ENCODE results near the gene EPHA1.

EPHA1 gene

DNA sequence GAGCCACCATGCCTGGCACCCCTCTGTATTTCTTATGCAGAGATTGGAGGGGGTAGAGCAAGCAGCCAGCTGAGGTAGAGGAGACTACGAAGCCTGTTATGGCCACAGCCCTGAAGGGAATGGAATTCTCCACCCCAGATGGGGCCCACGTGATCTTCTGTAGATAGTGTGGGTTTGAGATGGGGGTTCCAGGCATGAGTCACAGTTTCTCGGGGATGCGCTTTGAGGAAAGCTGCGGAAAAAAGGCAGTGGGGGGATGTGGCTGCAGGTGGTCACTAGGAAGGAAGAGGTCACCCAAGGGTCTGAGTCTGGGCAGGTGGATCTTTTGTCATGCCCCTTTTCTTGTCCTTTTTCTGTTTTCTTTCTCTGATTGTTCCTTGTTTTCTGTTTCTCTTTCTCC is 57.6 kb downstream of the EPHA1 start:
- ChIA-PET POLR2A (no interaction called here), CTCF (no interaction called here)
- no peak for DNase-seq (ENCODE audit: extremely low spot score)
- TF ChIP-seq ELF4 (IDR thresholded peaks at IDR 0.05), result no peak
- TF ChIP-seq SUZ12 (IDR thresholded peaks at IDR 0.05), result no peak
- TF ChIP-seq L3MBTL2 (conservative IDR thresholded peaks at IDR 0.05), result no peak
- no peak for TF ChIP-seq FOXA1 (IDR thresholded peaks at IDR 0.05)
- TF ChIP-seq LEF1 (IDR thresholded peaks at IDR 0.05; ENCODE audit: borderline replicate concordance), result no peak

DNA sequence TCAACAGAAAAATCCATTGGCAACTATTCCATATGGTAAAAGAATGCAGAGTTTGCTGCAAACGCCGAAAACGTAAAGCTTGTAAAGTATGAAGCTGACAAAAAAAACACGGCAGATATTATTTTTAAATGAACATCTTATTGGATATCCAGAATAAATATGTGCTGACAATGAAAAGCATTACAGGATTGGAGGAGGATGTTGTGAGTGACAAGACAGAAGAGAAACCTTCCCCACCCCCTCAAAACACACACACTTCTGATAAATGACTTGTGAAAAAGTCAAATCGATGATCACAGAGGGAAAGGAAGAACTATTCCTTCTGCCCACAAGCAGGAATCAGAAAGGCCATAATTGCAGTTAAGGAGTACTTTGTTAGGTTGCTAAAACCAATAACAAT is 60.7 kb downstream of the EPHA1 start:
- no peak for TF ChIP-seq SUZ12 (IDR thresholded peaks at IDR 0.05)
- TF ChIP-seq ZNF384 (IDR thresholded peaks at IDR 0.05), result no peak
- no peak for TF ChIP-seq L3MBTL2 (conservative IDR thresholded peaks at IDR 0.05)
- TF ChIP-seq SP1 (IDR thresholded peaks at IDR 0.05), result no peak
- TF ChIP-seq BHLHE40 (IDR thresholded peaks at IDR 0.05; ENCODE audit: borderline replicate concordance), result no peak
- TF ChIP-seq ARNT (IDR thresholded peaks at IDR 0.05), result no peak
- no peak for TF ChIP-seq FOXA1 (IDR thresholded peaks at IDR 0.05)
- TF ChIP-seq FOXM1 (IDR thresholded peaks at IDR 0.05; ENCODE audit: borderline replicate concordance), result no peak
- TF ChIP-seq TARDBP (IDR thresholded peaks at IDR 0.05), result no peak
- TF ChIP-seq LEF1 (IDR thresholded peaks at IDR 0.05; ENCODE audit: borderline replicate concordance), result no peak
- no peak for TF ChIP-seq CTBP1 (IDR thresholded peaks at IDR 0.05; ENCODE audit: borderline replicate concordance)
- TF ChIP-seq, protein P1, sequence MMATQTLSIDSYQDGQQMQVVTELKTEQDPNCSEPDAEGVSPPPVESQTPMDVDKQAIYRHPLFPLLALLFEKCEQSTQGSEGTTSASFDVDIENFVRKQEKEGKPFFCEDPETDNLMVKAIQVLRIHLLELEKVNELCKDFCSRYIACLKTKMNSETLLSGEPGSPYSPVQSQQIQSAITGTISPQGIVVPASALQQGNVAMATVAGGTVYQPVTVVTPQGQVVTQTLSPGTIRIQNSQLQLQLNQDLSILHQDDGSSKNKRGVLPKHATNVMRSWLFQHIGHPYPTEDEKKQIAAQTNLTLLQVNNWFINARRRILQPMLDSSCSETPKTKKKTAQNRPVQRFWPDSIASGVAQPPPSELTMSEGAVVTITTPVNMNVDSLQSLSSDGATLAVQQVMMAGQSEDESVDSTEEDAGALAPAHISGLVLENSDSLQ (IDR thresholded peaks at IDR 0.05), result no peak
- no peak for TF ChIP-seq ELF4 (IDR thresholded peaks at IDR 0.05)
- no peak for TF ChIP-seq HDGF (IDR thresholded peaks at IDR 0.05; ENCODE audit: borderline replicate concordance)
- no peak for TF ChIP-seq NFRKB (IDR thresholded peaks at IDR 0.05)
- TF ChIP-seq FOXK2 (IDR thresholded peaks at IDR 0.05), result no peak
- ChIA-PET POLR2A (no interaction called here), CTCF (interaction anchor here (0.6 to 0.7 kb wide), 3 partner anchors 11 to 700 kb away, joined by 3 to 4 read pairs (median 3); no protein-coding TSS in a partner anchor)
- DNase-seq (ENCODE audit: extremely low spot score), result no peak

DNA sequence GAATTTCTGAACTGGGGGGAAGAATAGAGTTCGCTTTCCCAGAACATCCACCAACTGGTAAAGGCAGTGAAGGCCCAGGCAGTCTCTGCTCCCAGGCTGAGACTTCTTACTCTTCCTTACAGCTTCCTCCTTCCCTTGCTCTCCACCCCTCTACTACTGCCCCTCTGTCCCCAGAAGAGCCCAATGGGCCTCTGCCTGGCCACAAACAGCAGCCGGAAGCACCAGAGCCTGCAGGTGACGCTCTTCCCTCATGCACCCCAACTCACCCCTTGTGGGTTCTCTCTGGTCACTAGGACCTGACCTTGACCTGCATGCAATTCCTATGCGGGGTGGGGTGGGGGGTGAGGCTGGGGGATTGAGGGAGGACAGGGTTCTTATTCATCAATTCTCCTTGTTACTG is 62.6 kb downstream of the EPHA1 start:
- DNase-seq (ENCODE audit: extremely low spot score), result no peak
- ChIA-PET POLR2A (interaction anchor here (1.2 kb wide), 1 partner anchor 9 kb away, joined by 4 read pairs; no protein-coding TSS in a partner anchor), CTCF (interaction anchor here (0.9 to 2.7 kb wide), 6 partner anchors 9 to 71 kb away, joined by 3 to 12 read pairs (median 5); no protein-coding TSS in a partner anchor)
- TF ChIP-seq L3MBTL2 (conservative IDR thresholded peaks at IDR 0.05), result no peak
- TF ChIP-seq SUZ12 (IDR thresholded peaks at IDR 0.05), result no peak
- no peak for TF ChIP-seq LEF1 (IDR thresholded peaks at IDR 0.05; ENCODE audit: borderline replicate concordance)
- no peak for TF ChIP-seq NFRKB (IDR thresholded peaks at IDR 0.05)
- TF ChIP-seq ELF4 (IDR thresholded peaks at IDR 0.05), result no peak
- no peak for TF ChIP-seq FOXK2 (IDR thresholded peaks at IDR 0.05)
- no peak for TF ChIP-seq FOXA1 (IDR thresholded peaks at IDR 0.05)
- TF ChIP-seq BHLHE40 (IDR thresholded peaks at IDR 0.05; ENCODE audit: borderline replicate concordance), result no peak
- no peak for TF ChIP-seq ARNT (IDR thresholded peaks at IDR 0.05)
- no peak for TF ChIP-seq FOXM1 (IDR thresholded peaks at IDR 0.05; ENCODE audit: borderline replicate concordance)

DNA sequence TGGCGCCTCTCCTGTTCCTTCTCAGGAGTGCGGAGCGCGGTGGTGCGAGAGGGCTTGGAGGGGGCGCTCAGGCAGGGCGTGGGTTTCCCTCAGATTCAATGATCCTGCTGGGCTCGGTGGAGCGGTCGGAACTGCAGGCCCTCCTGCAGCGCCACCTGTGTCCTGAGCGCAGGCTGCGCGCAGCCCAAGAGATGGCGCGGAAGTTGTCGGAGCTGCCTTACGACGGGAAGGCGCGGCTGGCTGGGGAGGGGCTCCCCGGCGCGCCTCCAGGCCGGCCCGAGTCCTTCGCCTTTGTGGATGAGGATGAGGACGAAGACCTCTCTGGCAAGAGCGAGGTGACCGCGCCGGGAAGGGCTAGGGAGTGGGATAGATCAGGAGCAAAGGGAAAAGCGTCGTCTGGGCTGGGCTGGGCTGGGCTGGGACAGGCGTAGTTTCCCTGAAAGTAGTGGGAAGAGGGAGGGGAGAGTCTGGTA is 63.2 kb downstream of the EPHA1 start:
- DNase-seq (ENCODE audit: extremely low spot score), result peak; percentile 89
- TF ChIP-seq BHLHE40 (IDR thresholded peaks at IDR 0.05; ENCODE audit: borderline replicate concordance), result no peak
- TF ChIP-seq FOXK2 (IDR thresholded peaks at IDR 0.05), result no peak
- TF ChIP-seq ZNF384 (IDR thresholded peaks at IDR 0.05), result no peak
- peak; percentile 45; the same call in 1 of the 2 replicates for TF ChIP-seq L3MBTL2 (conservative IDR thresholded peaks at IDR 0.05)
- TF ChIP-seq ELF4 (IDR thresholded peaks at IDR 0.05), result no peak
- TF ChIP-seq NFRKB (IDR thresholded peaks at IDR 0.05), result no peak
- ChIA-PET CTCF (interaction anchor here (0.6 to 2.7 kb wide), 10 partner anchors 9 to 758 kb away, joined by 3 to 12 read pairs (median 4); no protein-coding TSS in a partner anchor), POLR2A (interaction anchor here (1.2 kb wide), 1 partner anchor 9 kb away, joined by 4 read pairs; no protein-coding TSS in a partner anchor)

DNA sequence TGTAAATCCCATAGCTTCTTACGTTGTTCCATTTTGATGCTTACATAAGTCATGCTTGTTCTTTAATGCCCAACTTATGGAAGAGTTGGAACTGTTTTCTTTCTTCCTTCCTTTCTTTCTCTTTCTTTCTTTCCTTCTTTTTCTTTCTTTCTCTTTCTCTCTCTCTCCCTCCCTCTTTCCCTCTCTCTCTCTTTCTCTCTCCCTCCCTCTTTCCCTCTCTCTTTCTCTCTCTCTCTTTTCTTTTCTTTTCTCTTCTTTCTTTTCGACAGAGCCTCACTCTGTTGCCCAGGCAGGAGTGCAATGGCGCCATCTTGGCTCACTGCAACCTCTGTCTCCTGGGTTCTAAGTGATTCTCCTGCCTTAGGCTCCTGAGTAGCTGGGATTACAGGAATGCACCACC is 65.1 kb downstream of the EPHA1 start:
- ChIA-PET CTCF (no interaction called here), POLR2A (no interaction called here)
- TF ChIP-seq FOXK2 (IDR thresholded peaks at IDR 0.05) (no peak), FOXA1 (IDR thresholded peaks at IDR 0.05) (no peak), CTBP1 (IDR thresholded peaks at IDR 0.05; ENCODE audit: borderline replicate concordance) (no peak), ELF4 (IDR thresholded peaks at IDR 0.05) (no peak)
- TF ChIP-seq, protein P1 (IDR thresholded peaks at IDR 0.05), result no peak
- DNase-seq (ENCODE audit: extremely low spot score), result no peak

DNA sequence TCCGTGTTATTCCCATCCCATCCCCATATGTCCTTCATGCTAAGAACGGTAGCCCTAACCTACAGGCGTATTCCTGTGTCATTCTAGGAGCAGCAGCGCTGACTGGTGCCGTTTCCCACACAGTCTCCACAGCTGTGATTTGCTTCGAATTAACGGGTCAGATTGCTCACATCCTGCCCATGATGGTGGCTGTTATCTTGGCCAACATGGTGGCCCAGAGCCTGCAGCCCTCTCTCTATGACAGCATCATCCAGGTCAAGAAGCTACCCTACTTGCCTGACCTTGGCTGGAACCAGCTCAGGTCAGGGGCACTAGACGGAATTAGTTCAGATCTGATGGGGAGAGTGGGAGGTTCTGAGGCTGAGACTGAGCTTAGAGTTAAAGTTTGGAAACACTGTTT is 66.8 kb downstream of the EPHA1 start:
- ChIA-PET CTCF (no interaction called here), POLR2A (no interaction called here)
- TF ChIP-seq BHLHE40 (IDR thresholded peaks at IDR 0.05; ENCODE audit: borderline replicate concordance), result no peak
- TF ChIP-seq HDGF (IDR thresholded peaks at IDR 0.05; ENCODE audit: borderline replicate concordance), result no peak
- no peak for DNase-seq (ENCODE audit: extremely low spot score)

Measured in HEK293T (cell line).